ENCODE data around the gene NEAT1. TPM values are rescaled to one million over a fixed set of nuclear protein-coding genes. Genes with fewer than 3 reads are reported as not detected.

Gene NEAT1
- total RNA-seq, 4 donors from 2014 or later, result 195 to 1,623 (median 652) TPM

- Histone ChIP-seq H3K36me3 (peaks cover 37 to 53% of the 10 kb centered on the region in 2 donors), H3K27ac (peak overlapping the region; percentile 98 to 100 (median 100)), H3K4me3 (replicated peaks in 1 of 3) (peak overlapping the region; percentile 66 to 94 (median 85)), H3K4me1 (peaks cover 9 to 11% of the 10 kb centered on the region in 2 donors), H3K9me3 (no peaks in the 10 kb centered on the region), H3K27me3 (no peaks in the 10 kb centered on the region)
- DNase-seq, result peak; percentile 58 to 63
- TF ChIP-seq, protein P1, sequence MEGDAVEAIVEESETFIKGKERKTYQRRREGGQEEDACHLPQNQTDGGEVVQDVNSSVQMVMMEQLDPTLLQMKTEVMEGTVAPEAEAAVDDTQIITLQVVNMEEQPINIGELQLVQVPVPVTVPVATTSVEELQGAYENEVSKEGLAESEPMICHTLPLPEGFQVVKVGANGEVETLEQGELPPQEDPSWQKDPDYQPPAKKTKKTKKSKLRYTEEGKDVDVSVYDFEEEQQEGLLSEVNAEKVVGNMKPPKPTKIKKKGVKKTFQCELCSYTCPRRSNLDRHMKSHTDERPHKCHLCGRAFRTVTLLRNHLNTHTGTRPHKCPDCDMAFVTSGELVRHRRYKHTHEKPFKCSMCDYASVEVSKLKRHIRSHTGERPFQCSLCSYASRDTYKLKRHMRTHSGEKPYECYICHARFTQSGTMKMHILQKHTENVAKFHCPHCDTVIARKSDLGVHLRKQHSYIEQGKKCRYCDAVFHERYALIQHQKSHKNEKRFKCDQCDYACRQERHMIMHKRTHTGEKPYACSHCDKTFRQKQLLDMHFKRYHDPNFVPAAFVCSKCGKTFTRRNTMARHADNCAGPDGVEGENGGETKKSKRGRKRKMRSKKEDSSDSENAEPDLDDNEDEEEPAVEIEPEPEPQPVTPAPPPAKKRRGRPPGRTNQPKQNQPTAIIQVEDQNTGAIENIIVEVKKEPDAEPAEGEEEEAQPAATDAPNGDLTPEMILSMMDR (IDR thresholded peaks at IDR 0.05), result no peak
- peak in 1 of 2 donors; percentile 65 for TF ChIP-seq POLR2A (IDR thresholded peaks at IDR 0.05)
- 8 to 10% methylated on average over 11 of the region's 11 CpGs for WGBS, 2 donors
- intact Hi-C loops (cut with DNase I), result no loop called here
These were observed 5.3 kb downstream of the NEAT1 start for GRCh38 chr11:65427691-65428577.

DNA sequence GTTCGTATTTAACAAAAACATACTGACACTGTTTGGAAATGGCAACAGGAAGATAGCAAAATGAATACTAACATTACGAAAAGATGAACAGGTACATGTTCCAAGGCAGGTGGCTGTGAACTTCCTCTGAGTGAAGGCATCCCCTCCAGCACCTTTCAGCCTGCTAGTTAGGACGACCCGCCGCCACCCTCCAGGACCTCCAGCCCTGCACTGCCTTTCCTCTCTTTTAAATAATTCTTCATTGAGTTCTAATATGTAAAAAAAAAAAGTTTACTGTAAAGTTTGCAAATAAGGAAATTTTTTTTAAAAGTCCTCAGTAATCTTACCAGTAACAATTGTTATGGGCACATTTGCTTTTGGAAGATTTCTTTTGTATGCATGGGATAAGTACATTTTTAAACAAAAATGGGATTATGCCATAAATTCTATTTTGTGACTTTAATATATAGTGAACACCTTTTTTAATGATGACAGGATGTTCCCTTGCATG, 6.0 kb downstream of the NEAT1 start:
- peaks cover 16 to 17% of the 10 kb centered on the region in 2 donors for H3K4me1 ChIP-seq
- no peak for TF ChIP-seq POLR2A (IDR thresholded peaks at IDR 0.05)
- TF ChIP-seq, protein P1 (IDR thresholded peaks at IDR 0.05), result no peak
- peak overlapping the region in 2 of 3 donors; percentile 85 to 94 for H3K4me3 ChIP-seq (replicated peaks in 1 of 3)
- DNase-seq, result peak in 1 of 2 donors; percentile 52
- no peaks in the 10 kb centered on the region for H3K27me3 ChIP-seq
- WGBS, 2 donors, result 18 to 31% methylated on average over 5 of the region's 5 CpGs
- H3K9me3 ChIP-seq, result no peaks in the 10 kb centered on the region
- peak overlapping the region; percentile 98 to 100 (median 100) for H3K27ac ChIP-seq
- intact Hi-C loops (cut with DNase I), result no loop called here
- peaks cover 37 to 50% of the 10 kb centered on the region in 2 donors for H3K36me3 ChIP-seq

DNA sequence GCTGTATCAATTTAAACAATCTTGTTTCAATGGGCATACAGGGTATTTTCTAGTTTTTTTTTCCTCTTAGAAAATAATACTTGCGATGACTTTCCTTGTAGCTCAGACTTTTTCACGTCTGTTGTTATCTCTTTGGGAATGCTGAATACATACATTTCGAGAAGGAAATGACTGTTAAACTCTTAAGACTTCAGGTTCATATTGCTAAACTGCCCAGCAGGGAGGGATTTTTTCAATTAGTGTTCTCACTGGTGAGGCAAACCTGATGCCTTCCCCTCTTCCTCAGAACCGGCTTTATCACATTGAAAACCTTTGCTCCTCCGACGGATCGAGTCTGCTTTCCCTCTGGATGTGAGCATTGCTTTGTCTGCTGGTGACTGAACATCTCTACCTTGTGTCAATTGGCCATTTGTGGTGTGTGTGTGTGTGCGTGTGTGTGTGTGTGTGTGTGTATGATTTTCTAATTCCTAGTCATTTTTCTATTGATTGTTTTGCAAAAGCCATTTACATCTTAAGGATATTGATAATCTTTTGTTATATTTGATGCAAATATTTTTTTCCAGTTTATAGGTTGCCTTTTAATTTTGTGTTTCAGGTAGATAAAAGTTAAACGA, 6.6 kb downstream of the NEAT1 start:
- Histone ChIP-seq H3K36me3 (peaks cover 34 to 45% of the 10 kb centered on the region in 2 donors), H3K4me3 (replicated peaks in 1 of 3) (peak overlapping the region in 2 of 3 donors; percentile 85 to 94), H3K27me3 (no peaks in the 10 kb centered on the region), H3K9me3 (no peaks in the 10 kb centered on the region), H3K27ac (peak overlapping the region; percentile 98 to 100 (median 100)), H3K4me1 (peaks cover 21 to 22% of the 10 kb centered on the region in 2 donors)
- WGBS, 2 donors, result 10 to 17% methylated on average over 9 of the region's 9 CpGs
- peak in 1 of 2 donors; percentile 32 for TF ChIP-seq POLR2A (IDR thresholded peaks at IDR 0.05)
- TF ChIP-seq, protein P1 (IDR thresholded peaks at IDR 0.05), result no peak
- DNase-seq, result peak in 1 of 2 donors; percentile 47
- intact Hi-C loops (cut with DNase I), result no loop called here

GRCh38 chr11:65429724-65430405, 7.3 kb downstream of the NEAT1 start:
- intact Hi-C loops (cut with DNase I), result no loop called here
- TF ChIP-seq, protein P1 (IDR thresholded peaks at IDR 0.05), result peak in 1 of 6 experiments; percentile 5
- peak in 1 of 2 donors; percentile 72 for TF ChIP-seq POLR2A (IDR thresholded peaks at IDR 0.05)
- H3K27ac ChIP-seq, result peak overlapping the region; percentile 98 to 100 (median 100)
- peak overlapping the region in 1 of 3 donors; percentile 85 for H3K4me3 ChIP-seq (replicated peaks in 1 of 3)
- peak; percentile 82 to 84 for DNase-seq
- WGBS, 2 donors, result 6 to 10% methylated on average over 9 of the region's 9 CpGs
- no peaks in the 10 kb centered on the region for H3K9me3 ChIP-seq
- H3K4me1 ChIP-seq, result peaks cover 27% of the 10 kb centered on the region in 2 donors
- peaks cover 34 to 44% of the 10 kb centered on the region in 2 donors for H3K36me3 ChIP-seq
- no peaks in the 10 kb centered on the region for H3K27me3 ChIP-seq

All from thyroid gland (tissue), 4 donors.